ENCODE measurements around the gene YKT6.

The YKT6 gene

GRCh38 chr7:44191171-44191570 lies 9.6 kb upstream of the YKT6 start:
- H3K4me3 ChIP-seq (ENCODE audit: low read depth, low read length): no peak overlapping the region
- TF ChIP-seq CTCF (IDR thresholded peaks at IDR 0.05; ENCODE audit: low read depth, low read length): no peak
- no peak for DNase-seq (ENCODE audit: low read depth, low spot score)
- in situ Hi-C loops (cut with HindIII; ENCODE audit: low sequenced_read_pairs): no loop called here

- no peak for TF ChIP-seq CTCF (IDR thresholded peaks at IDR 0.05; ENCODE audit: low read depth, low read length)
- no peak overlapping the region for H3K4me3 ChIP-seq (ENCODE audit: low read depth, low read length)
- in situ Hi-C loops (cut with HindIII; ENCODE audit: low sequenced_read_pairs): no loop called here
- no peak for DNase-seq (ENCODE audit: low read depth, low spot score)
These were observed 7.6 kb upstream of the YKT6 start for GRCh38 chr7:44193011-44193802.

GRCh38 chr7:44194069-44194468 lies 6.7 kb upstream of the YKT6 start:
- H3K4me3 ChIP-seq (ENCODE audit: low read depth, low read length): no peak overlapping the region
- DNase-seq (ENCODE audit: low read depth, low spot score): no peak
- in situ Hi-C loops (cut with HindIII; ENCODE audit: low sequenced_read_pairs): no loop called here
- no peak for TF ChIP-seq CTCF (IDR thresholded peaks at IDR 0.05; ENCODE audit: low read depth, low read length)

- DNase-seq (ENCODE audit: low read depth, low spot score): no peak
- in situ Hi-C loops (cut with HindIII; ENCODE audit: low sequenced_read_pairs): no loop called here
- TF ChIP-seq CTCF (IDR thresholded peaks at IDR 0.05; ENCODE audit: low read depth, low read length): no peak
- no peak overlapping the region for H3K4me3 ChIP-seq (ENCODE audit: low read depth, low read length)
These were observed 6.1 kb upstream of the YKT6 start for GRCh38 chr7:44194562-44195145.

- H3K4me3 ChIP-seq (ENCODE audit: low read depth, low read length): no peak overlapping the region
- in situ Hi-C loops (cut with HindIII; ENCODE audit: low sequenced_read_pairs): no loop called here
- no peak for TF ChIP-seq CTCF (IDR thresholded peaks at IDR 0.05; ENCODE audit: low read depth, low read length)
- DNase-seq (ENCODE audit: low read depth, low spot score): no peak
These were observed 4.9 kb upstream of the YKT6 start for GRCh38 chr7:44195889-44196288.

- in situ Hi-C loops (cut with HindIII; ENCODE audit: low sequenced_read_pairs): no loop called here
These were observed 4.3 kb upstream of the YKT6 start for GRCh38 chr7:44196450-44196872.

More at GRCh38 chr7:44196450-44196872, 4.3 kb upstream of the YKT6 start:
- DNase-seq (ENCODE audit: low read depth, low spot score): peak; percentile 54
- H3K4me3 ChIP-seq (ENCODE audit: low read depth, low read length): no peak overlapping the region
- peak; percentile 87 for TF ChIP-seq CTCF (IDR thresholded peaks at IDR 0.05; ENCODE audit: low read depth, low read length)
